ENCODE data around the gene SRRM2.

DNA sequence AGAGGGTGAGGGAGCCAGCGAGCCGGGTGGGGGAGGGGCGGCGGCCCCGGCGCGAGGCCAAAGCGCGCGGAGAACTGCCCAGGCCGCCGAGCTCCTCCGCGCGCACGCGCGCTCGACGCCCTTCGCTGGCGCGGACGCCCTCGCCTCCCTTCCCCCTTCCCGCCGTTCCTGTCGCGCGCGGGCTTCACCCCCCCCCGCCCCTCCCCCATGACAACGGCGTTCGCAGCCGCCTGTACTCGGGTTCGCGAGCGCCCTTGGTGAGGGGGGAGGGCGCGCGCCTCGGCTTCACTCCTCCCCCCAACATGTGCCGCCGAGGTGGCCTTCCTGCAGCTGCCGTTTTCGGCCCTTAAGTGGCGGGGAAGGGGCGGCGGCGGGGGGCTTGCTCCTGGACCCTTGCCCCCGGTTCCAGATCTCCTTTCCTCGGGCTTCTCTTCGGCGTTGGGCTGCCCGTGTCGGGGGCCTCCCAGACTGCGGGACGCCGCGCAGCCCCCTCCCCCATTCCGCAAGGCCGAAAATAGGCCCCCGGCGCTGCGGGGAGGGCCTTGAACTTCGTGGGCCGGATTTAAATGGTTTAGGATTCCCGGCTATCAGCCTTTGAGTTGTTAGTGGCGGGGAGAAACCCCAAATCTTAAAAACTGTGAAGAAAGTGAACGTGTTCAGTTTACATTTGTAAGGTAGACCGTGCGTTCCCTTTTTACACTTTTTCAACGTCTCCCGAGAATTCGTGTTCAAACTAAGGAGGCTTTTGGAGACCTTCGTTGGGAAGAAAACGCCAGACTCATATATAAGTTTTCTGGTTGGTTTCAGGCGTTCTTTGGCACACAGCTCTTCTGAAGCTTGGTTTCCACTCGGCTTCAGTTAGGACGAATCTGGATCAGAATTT lies 653 bp downstream of the SRRM2 start:
- TF ChIP-seq, protein P1, sequence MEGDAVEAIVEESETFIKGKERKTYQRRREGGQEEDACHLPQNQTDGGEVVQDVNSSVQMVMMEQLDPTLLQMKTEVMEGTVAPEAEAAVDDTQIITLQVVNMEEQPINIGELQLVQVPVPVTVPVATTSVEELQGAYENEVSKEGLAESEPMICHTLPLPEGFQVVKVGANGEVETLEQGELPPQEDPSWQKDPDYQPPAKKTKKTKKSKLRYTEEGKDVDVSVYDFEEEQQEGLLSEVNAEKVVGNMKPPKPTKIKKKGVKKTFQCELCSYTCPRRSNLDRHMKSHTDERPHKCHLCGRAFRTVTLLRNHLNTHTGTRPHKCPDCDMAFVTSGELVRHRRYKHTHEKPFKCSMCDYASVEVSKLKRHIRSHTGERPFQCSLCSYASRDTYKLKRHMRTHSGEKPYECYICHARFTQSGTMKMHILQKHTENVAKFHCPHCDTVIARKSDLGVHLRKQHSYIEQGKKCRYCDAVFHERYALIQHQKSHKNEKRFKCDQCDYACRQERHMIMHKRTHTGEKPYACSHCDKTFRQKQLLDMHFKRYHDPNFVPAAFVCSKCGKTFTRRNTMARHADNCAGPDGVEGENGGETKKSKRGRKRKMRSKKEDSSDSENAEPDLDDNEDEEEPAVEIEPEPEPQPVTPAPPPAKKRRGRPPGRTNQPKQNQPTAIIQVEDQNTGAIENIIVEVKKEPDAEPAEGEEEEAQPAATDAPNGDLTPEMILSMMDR (IDR thresholded peaks at IDR 0.05; ENCODE audit: low read depth, low read length), result no peak
- TF ChIP-seq EZH2phosphoT487 (IDR thresholded peaks at IDR 0.05; ENCODE audit: low read depth), result no peak
